Measurements from ENCODE around the gene RRP1B.

RRP1B gene

DNA sequence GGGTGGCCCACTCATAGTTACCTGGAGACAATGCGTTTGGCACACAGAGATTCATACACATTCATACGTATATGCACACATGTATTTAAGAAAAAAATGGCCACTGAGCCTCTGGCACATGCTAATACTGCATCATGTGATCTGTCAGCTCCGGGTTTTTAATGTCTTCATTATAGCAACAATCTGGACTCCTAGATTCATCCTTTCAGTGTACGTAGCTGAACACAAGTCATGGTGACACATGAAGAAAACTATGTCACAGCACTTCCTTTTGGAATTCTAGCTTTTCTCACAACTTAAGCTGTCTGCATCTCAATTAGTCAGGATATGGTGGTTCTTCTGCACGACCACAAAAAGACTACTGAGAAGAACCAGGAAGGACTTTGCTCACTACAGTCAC is 24.7 kb upstream of the RRP1B start:
- no peak for ATAC-seq
- TF ChIP-seq ZFP3 (CRISPR knock-in tag; IDR thresholded peaks at IDR 0.05) (no peak), ESRRG (CRISPR knock-in tag; IDR thresholded peaks at IDR 0.05) (no peak), ZFP30 (CRISPR knock-in tag; IDR thresholded peaks at IDR 0.05) (no peak), ISL1 (CRISPR knock-in tag; IDR thresholded peaks at IDR 0.05) (no peak), ARNTL (CRISPR knock-in tag; IDR thresholded peaks at IDR 0.05; ENCODE audit: borderline replicate concordance, low read depth) (no peak), OSR1 (CRISPR knock-in tag; IDR thresholded peaks at IDR 0.05) (no peak), ZNF70 (CRISPR knock-in tag; IDR thresholded peaks at IDR 0.05) (no peak)
- TF ChIP-seq, protein P1, sequence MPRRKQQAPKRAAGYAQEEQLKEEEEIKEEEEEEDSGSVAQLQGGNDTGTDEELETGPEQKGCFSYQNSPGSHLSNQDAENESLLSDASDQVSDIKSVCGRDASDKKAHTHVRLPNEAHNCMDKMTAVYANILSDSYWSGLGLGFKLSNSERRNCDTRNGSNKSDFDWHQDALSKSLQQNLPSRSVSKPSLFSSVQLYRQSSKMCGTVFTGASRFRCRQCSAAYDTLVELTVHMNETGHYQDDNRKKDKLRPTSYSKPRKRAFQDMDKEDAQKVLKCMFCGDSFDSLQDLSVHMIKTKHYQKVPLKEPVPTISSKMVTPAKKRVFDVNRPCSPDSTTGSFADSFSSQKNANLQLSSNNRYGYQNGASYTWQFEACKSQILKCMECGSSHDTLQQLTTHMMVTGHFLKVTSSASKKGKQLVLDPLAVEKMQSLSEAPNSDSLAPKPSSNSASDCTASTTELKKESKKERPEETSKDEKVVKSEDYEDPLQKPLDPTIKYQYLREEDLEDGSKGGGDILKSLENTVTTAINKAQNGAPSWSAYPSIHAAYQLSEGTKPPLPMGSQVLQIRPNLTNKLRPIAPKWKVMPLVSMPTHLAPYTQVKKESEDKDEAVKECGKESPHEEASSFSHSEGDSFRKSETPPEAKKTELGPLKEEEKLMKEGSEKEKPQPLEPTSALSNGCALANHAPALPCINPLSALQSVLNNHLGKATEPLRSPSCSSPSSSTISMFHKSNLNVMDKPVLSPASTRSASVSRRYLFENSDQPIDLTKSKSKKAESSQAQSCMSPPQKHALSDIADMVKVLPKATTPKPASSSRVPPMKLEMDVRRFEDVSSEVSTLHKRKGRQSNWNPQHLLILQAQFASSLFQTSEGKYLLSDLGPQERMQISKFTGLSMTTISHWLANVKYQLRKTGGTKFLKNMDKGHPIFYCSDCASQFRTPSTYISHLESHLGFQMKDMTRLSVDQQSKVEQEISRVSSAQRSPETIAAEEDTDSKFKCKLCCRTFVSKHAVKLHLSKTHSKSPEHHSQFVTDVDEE (CRISPR knock-in tag; IDR thresholded peaks at IDR 0.05), result no peak

DNA sequence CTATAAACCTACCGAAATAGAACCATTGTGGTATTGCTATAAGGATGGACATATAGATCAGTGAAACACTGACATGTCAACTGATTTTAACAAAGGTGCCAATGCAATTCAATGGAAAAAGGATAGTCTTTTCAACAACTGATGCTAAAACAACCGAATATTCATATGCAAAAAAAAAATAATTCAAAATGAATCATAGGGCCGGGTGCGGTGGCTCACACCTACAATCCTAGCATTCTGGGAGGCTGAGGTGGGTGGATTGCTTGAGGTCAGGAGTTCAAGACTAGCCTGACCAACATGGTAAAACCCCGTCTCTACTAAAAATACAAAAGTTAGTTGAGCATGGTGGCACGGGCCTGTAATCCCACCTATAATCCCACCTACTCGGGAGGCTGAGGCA is 23.9 kb upstream of the RRP1B start:
- TF ChIP-seq, protein P2, sequence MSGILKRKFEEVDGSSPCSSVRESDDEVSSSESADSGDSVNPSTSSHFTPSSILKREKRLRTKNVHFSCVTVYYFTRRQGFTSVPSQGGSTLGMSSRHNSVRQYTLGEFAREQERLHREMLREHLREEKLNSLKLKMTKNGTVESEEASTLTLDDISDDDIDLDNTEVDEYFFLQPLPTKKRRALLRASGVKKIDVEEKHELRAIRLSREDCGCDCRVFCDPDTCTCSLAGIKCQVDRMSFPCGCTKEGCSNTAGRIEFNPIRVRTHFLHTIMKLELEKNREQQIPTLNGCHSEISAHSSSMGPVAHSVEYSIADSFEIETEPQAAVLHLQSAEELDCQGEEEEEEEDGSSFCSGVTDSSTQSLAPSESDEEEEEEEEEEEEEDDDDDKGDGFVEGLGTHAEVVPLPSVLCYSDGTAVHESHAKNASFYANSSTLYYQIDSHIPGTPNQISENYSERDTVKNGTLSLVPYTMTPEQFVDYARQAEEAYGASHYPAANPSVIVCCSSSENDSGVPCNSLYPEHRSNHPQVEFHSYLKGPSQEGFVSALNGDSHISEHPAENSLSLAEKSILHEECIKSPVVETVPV (CRISPR knock-in tag; IDR thresholded peaks at IDR 0.05), result no peak
- TF ChIP-seq SNAI2 (CRISPR knock-in tag; IDR thresholded peaks at IDR 0.05), result no peak
- no peak for TF ChIP-seq ZC3H10 (CRISPR knock-in tag; IDR thresholded peaks at IDR 0.05)
- no peak for TF ChIP-seq BACH2 (CRISPR knock-in tag; IDR thresholded peaks at IDR 0.05; ENCODE audit: borderline replicate concordance)
- TF ChIP-seq, protein P3, sequence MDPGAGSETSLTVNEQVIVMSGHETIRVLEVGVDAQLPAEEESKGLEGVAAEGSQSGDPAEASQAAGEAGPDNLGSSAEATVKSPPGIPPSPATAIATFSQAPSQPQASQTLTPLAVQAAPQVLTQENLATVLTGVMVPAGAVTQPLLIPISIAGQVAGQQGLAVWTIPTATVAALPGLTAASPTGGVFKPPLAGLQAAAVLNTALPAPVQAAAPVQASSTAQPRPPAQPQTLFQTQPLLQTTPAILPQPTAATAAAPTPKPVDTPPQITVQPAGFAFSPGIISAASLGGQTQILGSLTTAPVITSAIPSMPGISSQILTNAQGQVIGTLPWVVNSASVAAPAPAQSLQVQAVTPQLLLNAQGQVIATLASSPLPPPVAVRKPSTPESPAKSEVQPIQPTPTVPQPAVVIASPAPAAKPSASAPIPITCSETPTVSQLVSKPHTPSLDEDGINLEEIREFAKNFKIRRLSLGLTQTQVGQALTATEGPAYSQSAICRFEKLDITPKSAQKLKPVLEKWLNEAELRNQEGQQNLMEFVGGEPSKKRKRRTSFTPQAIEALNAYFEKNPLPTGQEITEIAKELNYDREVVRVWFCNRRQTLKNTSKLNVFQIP (CRISPR knock-in tag; IDR thresholded peaks at IDR 0.05; ENCODE audit: borderline replicate concordance, low read depth), result no peak
- TF ChIP-seq TCF4 (CRISPR knock-in tag; IDR thresholded peaks at IDR 0.05; ENCODE audit: borderline replicate concordance), result no peak
- TF ChIP-seq ZFP30 (CRISPR knock-in tag; IDR thresholded peaks at IDR 0.05), result no peak
- TF ChIP-seq, protein P4, sequence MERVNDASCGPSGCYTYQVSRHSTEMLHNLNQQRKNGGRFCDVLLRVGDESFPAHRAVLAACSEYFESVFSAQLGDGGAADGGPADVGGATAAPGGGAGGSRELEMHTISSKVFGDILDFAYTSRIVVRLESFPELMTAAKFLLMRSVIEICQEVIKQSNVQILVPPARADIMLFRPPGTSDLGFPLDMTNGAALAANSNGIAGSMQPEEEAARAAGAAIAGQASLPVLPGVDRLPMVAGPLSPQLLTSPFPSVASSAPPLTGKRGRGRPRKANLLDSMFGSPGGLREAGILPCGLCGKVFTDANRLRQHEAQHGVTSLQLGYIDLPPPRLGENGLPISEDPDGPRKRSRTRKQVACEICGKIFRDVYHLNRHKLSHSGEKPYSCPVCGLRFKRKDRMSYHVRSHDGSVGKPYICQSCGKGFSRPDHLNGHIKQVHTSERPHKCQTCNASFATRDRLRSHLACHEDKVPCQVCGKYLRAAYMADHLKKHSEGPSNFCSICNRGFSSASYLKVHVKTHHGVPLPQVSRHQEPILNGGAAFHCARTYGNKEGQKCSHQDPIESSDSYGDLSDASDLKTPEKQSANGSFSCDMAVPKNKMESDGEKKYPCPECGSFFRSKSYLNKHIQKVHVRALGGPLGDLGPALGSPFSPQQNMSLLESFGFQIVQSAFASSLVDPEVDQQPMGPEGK (CRISPR knock-in tag; IDR thresholded peaks at IDR 0.05; ENCODE audit: borderline replicate concordance), result no peak
- TF ChIP-seq ZNF565 (CRISPR knock-in tag; conservative IDR thresholded peaks at IDR 0.05; ENCODE audit: low read depth), result no peak
- TF ChIP-seq, protein P5, sequence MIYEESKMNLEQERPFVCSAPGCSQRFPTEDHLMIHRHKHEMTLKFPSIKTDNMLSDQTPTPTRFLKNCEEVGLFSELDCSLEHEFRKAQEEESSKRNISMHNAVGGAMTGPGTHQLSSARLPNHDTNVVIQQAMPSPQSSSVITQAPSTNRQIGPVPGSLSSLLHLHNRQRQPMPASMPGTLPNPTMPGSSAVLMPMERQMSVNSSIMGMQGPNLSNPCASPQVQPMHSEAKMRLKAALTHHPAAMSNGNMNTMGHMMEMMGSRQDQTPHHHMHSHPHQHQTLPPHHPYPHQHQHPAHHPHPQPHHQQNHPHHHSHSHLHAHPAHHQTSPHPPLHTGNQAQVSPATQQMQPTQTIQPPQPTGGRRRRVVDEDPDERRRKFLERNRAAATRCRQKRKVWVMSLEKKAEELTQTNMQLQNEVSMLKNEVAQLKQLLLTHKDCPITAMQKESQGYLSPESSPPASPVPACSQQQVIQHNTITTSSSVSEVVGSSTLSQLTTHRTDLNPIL (CRISPR knock-in tag; IDR thresholded peaks at IDR 0.05; ENCODE audit: low read depth), result no peak
- TF ChIP-seq ZNF8 (CRISPR knock-in tag; IDR thresholded peaks at IDR 0.05), result no peak
- TF ChIP-seq ESRRG (CRISPR knock-in tag; IDR thresholded peaks at IDR 0.05), result no peak
- no peak for TF ChIP-seq TOX (CRISPR knock-in tag; IDR thresholded peaks at IDR 0.05; ENCODE audit: borderline replicate concordance)
- no peak for TF ChIP-seq ISL1 (CRISPR knock-in tag; IDR thresholded peaks at IDR 0.05)
- TF ChIP-seq ARNTL (CRISPR knock-in tag; IDR thresholded peaks at IDR 0.05; ENCODE audit: borderline replicate concordance, low read depth), result no peak
- TF ChIP-seq GLIS3 (CRISPR knock-in tag; IDR thresholded peaks at IDR 0.05), result no peak
- no peak for TF ChIP-seq RARB (CRISPR knock-in tag; IDR thresholded peaks at IDR 0.05)
- no peak for TF ChIP-seq CSDC2 (CRISPR knock-in tag; IDR thresholded peaks at IDR 0.05)
- TF ChIP-seq, protein P1 (CRISPR knock-in tag; IDR thresholded peaks at IDR 0.05), result no peak
- no peak for TF ChIP-seq PPARA (CRISPR knock-in tag; IDR thresholded peaks at IDR 0.05; ENCODE audit: borderline replicate concordance)
- no peak for ATAC-seq

All from SK-N-SH treated with all-trans-retinoic acid at 6 μM for 48 hours (cell line).